GM18526 (cell line): ENCODE results near the gene L1TD1.

Experiments
- POLR2A ChIP-seq: IDR thresholded peaks from 3 replicates; pipeline ENCODE4 v1.6.1; 2011; ENCODE audit not compliant: insufficient read length; ENCODE audit errors: extremely low read depth

Gene L1TD1

DNA sequence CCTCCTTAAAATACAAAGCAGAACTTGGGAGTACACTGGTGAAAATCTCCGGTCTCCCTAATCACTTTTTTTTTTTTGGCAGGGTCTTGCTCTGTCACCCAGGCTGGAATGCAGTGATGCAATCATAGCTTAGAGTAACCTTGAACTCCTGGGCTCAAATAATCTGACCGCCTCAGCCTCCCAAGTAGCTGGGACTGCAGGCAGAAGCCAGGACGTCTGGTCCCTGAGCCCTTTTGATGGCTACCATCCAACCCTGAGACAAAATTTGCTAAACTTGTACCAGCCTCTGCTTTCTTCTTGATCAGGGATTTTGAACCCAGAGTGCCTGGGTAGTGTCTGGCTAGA is 4.1 kb downstream of the L1TD1 start:
- no peak for TF ChIP-seq POLR2A

DNA sequence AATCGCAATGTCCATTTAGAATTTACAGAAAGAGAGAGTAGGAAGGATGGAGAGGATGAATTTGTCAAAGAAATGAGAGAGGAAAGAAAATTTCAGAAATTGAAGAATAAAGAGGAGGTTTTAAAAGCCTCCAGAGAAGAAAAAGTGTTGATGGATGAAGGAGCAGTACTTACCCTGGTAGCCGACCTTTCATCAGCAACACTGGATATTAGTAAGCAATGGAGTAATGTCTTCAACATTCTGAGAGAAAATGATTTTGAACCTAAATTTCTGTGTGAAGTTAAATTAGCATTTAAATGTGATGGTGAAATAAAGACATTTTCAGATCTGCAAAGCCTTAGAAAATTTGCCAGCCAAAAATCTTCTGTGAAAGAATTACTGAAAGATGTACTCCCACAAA is 12.5 kb downstream of the L1TD1 start:
- no peak for TF ChIP-seq POLR2A

DNA sequence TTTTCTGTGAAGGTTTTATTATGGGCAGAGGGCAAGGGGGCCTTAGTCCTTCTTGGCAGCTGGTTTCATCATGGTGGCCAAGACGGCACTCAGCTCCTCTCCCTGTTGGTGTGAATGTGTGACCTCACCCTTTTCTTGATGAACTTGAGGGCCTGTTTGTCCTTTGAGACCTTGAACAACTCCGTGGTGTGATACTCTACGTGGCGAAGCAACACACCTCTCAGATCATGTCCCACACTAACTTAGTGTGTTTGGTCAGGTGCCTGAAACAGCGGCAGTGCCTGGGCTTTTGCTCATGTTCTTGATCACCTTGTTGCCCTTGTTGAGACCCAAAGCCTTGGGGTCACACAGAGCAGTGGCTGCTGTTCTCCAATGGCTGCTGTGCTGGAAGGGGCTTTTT is 13.4 kb downstream of the L1TD1 start:
- TF ChIP-seq POLR2A = no peak

- no peak for TF ChIP-seq POLR2A
Measured at GRCh38 chr1:62208970-62209369, 14.3 kb downstream of the L1TD1 start.

DNA sequence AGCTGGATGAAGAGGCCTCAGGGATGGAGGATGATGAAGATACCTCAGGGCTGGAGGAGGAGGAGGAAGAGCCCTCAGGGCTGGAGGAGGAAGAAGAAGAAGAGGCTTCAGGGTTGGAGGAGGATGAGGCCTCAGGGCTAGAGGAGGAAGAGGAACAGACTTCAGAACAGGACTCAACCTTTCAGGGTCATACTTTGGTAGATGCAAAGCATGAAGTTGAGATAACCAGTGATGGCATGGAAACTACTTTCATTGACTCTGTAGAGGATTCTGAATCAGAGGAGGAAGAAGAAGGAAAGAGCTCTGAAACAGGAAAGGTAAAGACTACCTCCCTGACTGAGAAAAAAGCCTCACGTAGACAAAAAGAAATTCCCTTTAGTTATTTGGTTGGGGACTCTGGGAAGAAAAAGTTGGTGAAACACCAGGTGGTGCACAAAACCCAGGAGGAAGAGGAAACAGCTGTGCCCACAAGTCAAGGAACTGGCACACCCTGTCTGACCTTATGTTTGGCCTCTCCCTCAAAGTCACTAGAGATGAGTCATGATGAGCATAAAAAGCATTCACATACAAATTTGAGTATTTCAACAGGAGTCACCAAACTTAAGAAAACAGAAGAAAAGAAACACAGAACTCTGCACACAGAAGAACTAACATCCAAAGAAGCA is 15.4 kb downstream of the L1TD1 start:
- TF ChIP-seq POLR2A = no peak

- no peak for TF ChIP-seq POLR2A
Measured at GRCh38 chr1:62210960-62211359, 16.3 kb downstream of the L1TD1 start.

DNA sequence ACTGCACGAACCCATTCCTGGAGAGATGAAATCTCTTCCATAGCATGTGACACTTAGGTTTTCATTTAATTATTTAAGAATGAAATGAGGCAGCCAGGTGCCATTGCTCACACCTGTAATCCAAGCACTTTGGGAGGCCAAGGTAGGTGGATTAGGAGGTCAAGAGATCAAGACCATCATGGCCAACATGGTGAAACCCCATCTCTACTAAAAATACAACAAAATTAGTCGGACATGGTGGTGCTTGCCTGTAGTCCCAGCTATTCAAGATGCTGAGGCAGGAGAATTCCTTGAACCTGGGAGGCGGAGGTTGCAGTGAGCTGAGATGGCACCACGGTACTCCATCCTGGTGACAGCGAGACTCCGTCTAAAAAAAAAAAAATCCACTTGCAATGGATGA is 17.8 kb downstream of the L1TD1 start:
- TF ChIP-seq POLR2A = no peak

DNA sequence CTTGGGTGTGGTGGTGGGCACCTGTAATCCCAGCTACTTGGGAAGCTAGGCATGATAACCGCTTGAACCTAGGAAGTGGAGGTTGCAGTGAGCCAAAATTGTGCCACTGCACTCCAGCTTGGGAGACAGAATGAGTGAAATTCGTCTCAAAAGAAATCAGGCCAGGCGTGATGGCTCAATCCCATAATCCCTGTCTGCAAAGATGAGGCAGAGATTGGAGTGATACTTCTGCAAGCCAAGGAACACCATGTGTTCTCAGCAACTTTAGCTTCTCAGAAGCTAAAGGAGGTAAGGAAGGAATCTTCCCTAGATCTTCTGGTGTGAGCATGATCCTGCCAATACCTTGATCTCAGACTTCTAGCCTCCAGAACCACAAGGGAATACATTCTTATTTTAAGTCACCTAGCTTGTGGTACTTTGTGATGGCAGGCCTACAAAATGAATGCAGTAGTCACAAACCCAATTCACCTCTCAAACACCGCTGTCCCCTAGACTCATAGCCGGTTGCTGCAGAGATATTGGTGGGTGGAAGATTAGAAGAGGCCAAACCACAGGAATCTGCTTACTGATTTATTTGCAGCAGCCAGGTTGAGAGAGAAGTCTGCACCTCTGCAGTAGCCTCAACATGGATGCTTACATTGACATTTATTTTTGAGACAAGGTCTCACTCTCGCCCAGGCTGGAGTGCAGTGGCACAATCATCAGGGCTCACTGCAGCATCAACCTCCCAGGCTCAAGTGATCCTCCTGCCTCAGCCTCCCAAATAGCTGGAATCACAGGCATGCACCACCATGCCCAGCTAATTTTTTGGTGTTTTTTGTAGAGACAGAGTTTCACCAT is 18.6 kb downstream of the L1TD1 start:
- TF ChIP-seq POLR2A = no peak

GRCh38 chr1:62218604-62219003 is 24.0 kb downstream of the L1TD1 start:
- TF ChIP-seq POLR2A = no peak

DNA sequence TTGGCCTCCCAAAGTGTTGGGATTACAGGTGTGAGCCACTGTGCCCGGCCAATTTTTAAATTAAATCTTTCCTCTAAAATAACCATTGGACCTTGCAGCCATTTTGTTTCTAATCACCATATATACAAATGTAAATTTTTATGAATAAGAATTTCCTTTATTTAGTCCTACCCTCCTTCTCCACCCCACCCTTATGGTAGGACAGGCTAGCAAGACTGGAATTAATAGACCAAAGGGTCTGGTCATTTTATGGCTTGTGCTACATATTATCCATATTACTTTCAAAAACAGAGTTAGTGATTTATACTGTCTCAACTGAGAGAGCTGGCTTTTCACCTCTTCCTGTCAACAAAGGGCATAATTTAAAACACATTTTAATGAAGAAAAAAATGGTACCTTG is 26.5 kb downstream of the L1TD1 start:
- TF ChIP-seq POLR2A = no peak

DNA sequence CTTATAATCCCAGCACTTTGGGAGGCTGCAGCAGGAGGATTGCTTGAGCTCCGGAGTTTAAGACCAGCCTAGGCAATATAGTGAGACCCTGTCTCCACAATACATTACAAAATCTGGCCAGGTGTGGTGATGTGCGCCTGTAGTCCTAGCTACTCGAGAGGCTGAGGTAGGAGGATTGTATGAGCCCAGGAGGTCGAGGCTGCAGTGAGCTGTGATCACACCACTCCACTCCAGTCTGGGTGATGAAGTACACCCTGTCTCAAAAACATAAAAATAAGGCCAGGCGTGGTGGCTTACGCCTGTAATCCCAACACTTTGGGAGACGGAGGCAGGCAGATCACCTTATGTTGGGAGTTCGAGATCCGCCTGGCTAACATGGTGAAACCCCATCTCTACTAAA is 27.7 kb downstream of the L1TD1 start:
- no peak for TF ChIP-seq POLR2A

- TF ChIP-seq POLR2A = no peak
Measured at GRCh38 chr1:62224182-62224581, 29.5 kb downstream of the L1TD1 start.

DNA sequence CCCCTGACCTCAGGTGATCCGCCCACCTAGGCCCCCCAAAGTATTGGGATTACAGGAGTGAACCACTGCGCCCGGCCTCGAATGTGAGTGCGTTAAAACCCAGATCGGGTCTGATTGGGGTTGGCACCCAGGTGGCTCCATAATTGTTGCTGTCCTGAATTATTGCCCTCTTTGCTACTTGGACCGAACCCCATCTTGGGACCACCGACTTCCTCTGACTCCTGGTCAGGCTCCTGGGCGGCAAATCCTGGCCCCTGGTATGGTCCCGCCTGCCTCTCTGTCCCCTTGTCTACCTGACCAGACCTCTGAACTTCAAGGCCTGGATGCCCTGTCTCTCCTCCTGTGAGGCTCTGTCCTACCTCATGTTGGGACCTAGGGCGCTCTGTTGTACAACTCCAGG is 32.8 kb downstream of the L1TD1 start:
- TF ChIP-seq POLR2A = no peak

GRCh38 chr1:62228136-62228882 is 33.7 kb downstream of the L1TD1 start:
- TF ChIP-seq POLR2A = no peak

GRCh38 chr1:62228883-62229187 is 34.2 kb downstream of the L1TD1 start:
- TF ChIP-seq POLR2A = no peak

DNA sequence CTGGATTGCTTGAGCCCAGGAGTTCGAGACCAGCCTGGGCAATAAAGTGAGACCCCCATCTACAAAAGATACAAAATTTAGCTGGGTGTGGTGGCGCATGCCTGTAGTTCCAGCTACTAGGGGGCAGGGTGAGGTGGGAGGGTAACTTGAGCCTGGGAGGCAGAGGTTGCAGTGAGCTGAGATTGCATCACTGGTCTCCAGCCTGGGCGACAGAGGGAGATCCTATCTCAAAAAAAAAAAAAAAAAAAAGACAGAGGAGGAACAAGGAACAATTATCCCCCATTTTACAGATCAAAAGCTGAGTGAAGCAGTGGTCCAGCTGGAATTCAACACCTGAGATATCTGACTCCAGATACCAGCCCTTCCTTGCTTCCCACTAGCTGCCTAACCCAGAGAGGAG is 34.8 kb downstream of the L1TD1 start:
- no peak for TF ChIP-seq POLR2A
